Neural cell (in vitro differentiated cells): ENCODE data around the gene PRSS50.

ENCODE experiments used
- EP300 ChIP-seq: fragments of 450-650 bp; conservative IDR thresholded peaks from 2 replicates; pipeline ENCODE4 v1.6.1; 2014; ENCODE audit warnings: antibody characterized with exemption, mild to moderate bottlenecking, moderate library complexity; ENCODE audit not compliant: poor library complexity, severe bottlenecking
- EZH2 ChIP-seq: fragments of 200-600, 300-800 bp; shearing (Covaris generic), sonication (generic); IDR thresholded peaks from 2 replicates; pipeline ENCODE4 v1.6.1; 2014; ENCODE audit warnings: antibody characterized with exemption, low read length, borderline replicate concordance, mild to moderate bottlenecking; ENCODE audit not compliant: insufficient read depth, poor library complexity, severe bottlenecking
- POLR2AphosphoS5 ChIP-seq: IDR thresholded peaks from 2 replicates; pipeline ENCODE4 v1.6.1; 2012
- RAD21 ChIP-seq: fragments of 450-650 bp; conservative IDR thresholded peaks from 2 replicates; pipeline ENCODE4 v1.6.1; 2014; ENCODE audit warnings: antibody characterized with exemption, mild to moderate bottlenecking, moderate library complexity
- TAF1 ChIP-seq: IDR thresholded peaks from 2 replicates; pipeline ENCODE4 v1.6.1; 2012; ENCODE audit warnings: low read depth
- TF ChIP-seq, protein P1 (sequence below): fragments of 450-650 bp; IDR thresholded peaks from 2 replicates; pipeline ENCODE4 v1.5.1; 2014; ENCODE audit warnings: antibody characterized with exemption, mild to moderate bottlenecking, moderate library complexity; ENCODE audit not compliant: poor library complexity, severe bottlenecking
- TF ChIP-seq, protein P2 (sequence below): IDR thresholded peaks from 2 replicates; pipeline ENCODE4 v1.6.1; 2012; ENCODE audit warnings: borderline replicate concordance

DNA sequence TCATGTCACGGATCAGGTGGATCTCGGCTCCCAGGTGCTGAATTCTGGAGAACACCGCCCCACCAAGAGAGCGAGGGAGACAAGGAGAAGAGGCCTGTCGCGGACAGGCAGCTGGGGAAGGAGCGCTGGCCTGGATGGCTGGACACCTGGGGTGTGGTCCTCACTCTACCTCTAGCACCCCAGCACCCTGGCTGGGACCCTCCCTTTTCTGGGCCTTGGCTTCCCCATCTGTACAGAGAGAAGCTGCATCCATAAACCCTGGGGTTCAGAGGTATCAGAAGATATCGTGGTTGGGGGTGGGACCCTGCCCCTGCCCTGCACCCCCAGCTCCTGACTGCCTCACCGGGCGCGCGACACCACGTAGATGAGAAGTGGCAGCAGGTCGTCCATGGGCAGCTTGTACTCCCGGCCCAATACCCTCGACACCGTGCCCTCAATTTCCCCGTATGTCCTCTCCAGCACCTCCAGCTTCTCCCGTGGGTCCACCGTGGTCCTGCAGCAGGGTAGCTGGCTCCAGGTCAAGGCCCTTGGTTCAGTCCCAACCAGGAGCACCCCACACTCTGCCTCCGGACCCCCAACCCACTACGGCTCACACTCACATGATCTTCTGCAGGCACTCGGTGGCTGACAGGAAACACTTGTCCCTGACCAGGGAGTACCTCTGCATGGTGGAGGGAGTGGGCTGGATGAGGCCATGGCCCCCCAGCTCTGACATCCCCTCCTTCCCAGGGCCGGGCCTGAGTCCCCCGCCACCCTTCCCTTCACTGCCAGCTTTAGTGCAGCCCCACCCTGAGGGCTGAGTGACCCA, 45.9 kb downstream of the PRSS50 start:
- TF ChIP-seq, protein P1, sequence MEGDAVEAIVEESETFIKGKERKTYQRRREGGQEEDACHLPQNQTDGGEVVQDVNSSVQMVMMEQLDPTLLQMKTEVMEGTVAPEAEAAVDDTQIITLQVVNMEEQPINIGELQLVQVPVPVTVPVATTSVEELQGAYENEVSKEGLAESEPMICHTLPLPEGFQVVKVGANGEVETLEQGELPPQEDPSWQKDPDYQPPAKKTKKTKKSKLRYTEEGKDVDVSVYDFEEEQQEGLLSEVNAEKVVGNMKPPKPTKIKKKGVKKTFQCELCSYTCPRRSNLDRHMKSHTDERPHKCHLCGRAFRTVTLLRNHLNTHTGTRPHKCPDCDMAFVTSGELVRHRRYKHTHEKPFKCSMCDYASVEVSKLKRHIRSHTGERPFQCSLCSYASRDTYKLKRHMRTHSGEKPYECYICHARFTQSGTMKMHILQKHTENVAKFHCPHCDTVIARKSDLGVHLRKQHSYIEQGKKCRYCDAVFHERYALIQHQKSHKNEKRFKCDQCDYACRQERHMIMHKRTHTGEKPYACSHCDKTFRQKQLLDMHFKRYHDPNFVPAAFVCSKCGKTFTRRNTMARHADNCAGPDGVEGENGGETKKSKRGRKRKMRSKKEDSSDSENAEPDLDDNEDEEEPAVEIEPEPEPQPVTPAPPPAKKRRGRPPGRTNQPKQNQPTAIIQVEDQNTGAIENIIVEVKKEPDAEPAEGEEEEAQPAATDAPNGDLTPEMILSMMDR, result no peak
- TF ChIP-seq EZH2 (no peak), POLR2AphosphoS5 (no peak), EP300 (no peak), TAF1 (no peak), RAD21 (no peak)
- TF ChIP-seq, protein P2, sequence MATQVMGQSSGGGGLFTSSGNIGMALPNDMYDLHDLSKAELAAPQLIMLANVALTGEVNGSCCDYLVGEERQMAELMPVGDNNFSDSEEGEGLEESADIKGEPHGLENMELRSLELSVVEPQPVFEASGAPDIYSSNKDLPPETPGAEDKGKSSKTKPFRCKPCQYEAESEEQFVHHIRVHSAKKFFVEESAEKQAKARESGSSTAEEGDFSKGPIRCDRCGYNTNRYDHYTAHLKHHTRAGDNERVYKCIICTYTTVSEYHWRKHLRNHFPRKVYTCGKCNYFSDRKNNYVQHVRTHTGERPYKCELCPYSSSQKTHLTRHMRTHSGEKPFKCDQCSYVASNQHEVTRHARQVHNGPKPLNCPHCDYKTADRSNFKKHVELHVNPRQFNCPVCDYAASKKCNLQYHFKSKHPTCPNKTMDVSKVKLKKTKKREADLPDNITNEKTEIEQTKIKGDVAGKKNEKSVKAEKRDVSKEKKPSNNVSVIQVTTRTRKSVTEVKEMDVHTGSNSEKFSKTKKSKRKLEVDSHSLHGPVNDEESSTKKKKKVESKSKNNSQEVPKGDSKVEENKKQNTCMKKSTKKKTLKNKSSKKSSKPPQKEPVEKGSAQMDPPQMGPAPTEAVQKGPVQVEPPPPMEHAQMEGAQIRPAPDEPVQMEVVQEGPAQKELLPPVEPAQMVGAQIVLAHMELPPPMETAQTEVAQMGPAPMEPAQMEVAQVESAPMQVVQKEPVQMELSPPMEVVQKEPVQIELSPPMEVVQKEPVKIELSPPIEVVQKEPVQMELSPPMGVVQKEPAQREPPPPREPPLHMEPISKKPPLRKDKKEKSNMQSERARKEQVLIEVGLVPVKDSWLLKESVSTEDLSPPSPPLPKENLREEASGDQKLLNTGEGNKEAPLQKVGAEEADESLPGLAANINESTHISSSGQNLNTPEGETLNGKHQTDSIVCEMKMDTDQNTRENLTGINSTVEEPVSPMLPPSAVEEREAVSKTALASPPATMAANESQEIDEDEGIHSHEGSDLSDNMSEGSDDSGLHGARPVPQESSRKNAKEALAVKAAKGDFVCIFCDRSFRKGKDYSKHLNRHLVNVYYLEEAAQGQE, result no peak
